SHP77 treated with DMSO at 0.1 percent for 48 hours (cell line): ENCODE data around the gene TAGAP.
"Not testable (repeated sequence)": the region's sequence is repeated elsewhere in the genome, so short reads cannot be mapped to it uniquely, and the experiment has no call there.

Experiments used
- DNase-seq: peaks from one replicate; lab custom pipeline; 2025; lab: John Stamatoyannopoulos, UW

TAGAP gene

GRCh38 chr6:159043947-159044346 lies 844 bp downstream of the TAGAP start:
- no peak for DNase-seq

- DNase-seq, result no peak
These were observed 1.5 kb downstream of the TAGAP start for GRCh38 chr6:159043251-159043650.

- no peak for DNase-seq
These were observed 2.0 kb downstream of the TAGAP start for GRCh38 chr6:159042826-159043181.

GRCh38 chr6:159042003-159042825 lies 2.6 kb downstream of the TAGAP start:
- DNase-seq, result peak; percentile 58

DNA sequence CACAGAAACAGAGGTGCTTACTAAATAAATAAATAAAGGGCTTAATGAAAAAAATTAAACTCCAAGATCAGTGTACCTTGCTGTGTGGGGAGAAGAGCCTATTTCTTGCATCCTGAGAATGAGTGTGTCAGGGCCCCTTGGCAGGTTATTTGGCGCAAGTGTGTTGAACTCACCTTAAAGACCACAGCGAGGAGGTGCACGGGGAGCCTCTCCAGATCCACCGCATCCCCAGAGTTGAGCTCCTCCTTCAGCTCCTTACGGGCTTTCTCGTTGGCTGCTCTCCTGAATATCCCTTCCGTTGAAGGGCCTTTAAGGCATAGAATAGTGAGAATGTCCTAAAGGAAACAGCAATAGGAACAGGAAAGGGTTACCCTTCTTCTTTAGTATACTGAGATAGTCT lies 3.6 kb downstream of the TAGAP start:
- DNase-seq, result no peak

- no peak for DNase-seq
These were observed 4.9 kb downstream of the TAGAP start for GRCh38 chr6:159039885-159040258.

GRCh38 chr6:159038914-159039884 lies 5.6 kb downstream of the TAGAP start:
- no peak for DNase-seq

GRCh38 chr6:159038318-159038717 lies 6.5 kb downstream of the TAGAP start:
- not testable (repeated sequence) for DNase-seq

GRCh38 chr6:159037756-159038290 lies 7.0 kb downstream of the TAGAP start:
- no peak for DNase-seq

DNA sequence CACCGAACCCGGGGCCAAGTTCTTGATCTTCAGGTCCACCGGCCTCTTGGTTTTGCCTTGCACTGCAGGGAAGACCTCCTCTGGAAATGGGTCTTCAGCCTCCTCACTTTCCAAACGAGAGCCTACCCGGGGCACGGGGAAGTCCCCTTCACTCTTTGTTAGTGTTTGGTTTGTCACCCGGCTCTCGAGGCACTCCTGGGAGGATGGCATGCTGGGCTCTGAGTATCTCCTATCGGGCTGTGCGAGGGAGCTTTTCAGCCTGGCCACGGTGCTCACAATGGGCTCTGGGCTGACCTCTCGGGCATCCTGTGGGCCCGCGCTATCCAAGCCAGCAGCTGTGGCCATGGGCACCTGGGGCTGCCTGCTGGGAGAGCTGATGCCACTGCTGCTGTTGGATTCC lies 8.1 kb downstream of the TAGAP start:
- DNase-seq, result no peak

- no peak for DNase-seq
These were observed 8.9 kb downstream of the TAGAP start for GRCh38 chr6:159035891-159036290.

GRCh38 chr6:159033160-159034049 lies 11.4 kb downstream of the TAGAP start:
- DNase-seq, result no peak

DNA sequence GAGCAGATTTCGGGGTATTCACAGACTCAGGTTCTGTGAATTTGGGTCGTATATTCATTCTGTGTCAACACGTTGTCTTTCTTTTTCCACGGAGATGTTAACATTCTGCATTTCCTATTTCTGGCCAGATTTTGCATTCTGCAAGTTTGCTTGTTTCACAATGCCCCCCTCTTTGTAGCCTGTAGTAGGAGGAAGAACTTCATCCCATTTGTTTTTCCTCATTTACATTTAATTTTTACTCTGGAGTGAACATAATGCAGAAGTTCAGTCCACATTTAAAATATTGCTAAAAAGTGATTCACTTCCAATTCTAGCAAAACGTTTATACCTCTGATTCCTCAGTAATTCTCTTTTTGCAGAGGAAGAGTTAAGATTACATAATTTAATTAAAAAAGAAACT lies 12.9 kb downstream of the TAGAP start:
- DNase-seq, result no peak

- no peak for DNase-seq
These were observed 14.6 kb downstream of the TAGAP start for GRCh38 chr6:159030168-159030567.

- not testable (repeated sequence) for DNase-seq
These were observed 19.6 kb downstream of the TAGAP start for GRCh38 chr6:159025224-159025623.

DNA sequence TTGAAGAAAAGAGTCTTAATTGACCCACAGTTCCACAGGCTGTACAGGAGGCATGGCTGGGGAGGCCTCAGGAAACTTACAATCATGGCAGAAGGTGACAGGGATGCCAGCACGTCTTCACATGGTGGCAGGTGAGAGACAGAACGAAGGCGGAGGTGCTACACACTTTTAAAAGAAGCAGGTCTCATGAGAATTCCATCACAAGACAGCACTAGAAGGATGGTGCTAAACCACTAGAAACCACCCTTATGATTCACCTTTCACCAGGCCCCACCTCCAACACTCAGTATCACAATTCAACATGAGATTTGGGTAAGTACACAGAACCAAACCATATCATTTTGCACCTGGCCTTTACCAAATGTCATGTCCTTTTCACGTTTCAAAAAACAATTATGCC lies 20.9 kb downstream of the TAGAP start:
- DNase-seq, result no peak

DNA sequence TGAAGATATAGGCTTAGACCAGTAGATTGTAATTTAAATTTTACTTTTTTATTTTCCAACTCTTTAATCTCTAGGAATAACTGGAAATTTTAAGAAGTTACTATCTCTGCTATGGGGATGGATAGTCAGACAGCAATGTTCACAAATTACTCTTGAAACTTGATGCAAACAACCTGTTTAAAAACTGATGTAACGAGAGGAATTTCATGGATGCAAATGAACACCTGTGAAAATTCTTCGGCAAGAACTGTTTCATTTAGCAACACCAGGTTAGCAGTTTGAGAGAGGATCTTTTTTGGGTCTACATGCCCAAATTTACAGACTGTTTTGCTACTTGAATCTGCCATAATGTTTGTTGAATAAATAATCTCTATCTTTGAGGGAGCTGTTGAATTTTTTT lies 24.8 kb downstream of the TAGAP start:
- no peak for DNase-seq

GRCh38 chr6:159017757-159018559 lies 26.8 kb downstream of the TAGAP start:
- DNase-seq, result no peak

DNA sequence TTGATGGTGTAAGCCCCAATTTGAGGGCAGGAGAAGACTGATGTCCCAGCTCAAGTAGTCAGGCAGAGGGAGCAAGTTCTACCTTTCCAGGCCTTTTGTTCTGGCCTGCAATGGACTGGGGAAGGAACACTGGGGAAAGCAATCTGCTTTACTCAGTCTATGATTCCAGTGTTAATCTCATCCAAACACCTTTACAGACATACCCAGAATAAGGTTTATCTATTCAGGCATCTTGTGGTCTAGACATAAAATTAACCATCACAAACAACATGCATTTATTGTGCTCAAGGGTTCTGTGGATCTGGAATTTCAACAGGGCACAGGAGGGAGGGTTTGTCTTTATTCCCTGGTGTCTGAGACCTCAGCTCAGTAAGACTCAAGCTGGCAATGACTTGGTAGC lies 30.4 kb downstream of the TAGAP start:
- no peak for DNase-seq

DNA sequence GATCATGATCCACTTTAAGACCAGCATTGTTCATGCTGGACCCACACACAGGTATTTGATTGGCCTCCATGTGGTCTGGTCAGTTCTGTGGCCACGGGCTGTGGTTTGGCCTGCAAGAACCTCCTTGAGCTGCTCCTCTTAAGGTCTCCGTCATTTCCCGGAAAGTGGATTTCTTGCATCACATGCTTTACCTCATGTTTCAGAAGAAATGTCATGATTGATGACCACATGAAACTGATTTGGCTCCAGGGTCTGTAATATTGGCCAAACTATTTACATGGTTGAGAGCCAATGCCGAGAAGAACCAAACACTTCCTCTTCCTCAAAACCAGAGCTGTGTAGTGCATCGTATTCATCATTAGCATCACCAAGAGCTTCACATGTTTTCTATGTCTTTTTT lies 31.6 kb downstream of the TAGAP start:
- no peak for DNase-seq

DNA sequence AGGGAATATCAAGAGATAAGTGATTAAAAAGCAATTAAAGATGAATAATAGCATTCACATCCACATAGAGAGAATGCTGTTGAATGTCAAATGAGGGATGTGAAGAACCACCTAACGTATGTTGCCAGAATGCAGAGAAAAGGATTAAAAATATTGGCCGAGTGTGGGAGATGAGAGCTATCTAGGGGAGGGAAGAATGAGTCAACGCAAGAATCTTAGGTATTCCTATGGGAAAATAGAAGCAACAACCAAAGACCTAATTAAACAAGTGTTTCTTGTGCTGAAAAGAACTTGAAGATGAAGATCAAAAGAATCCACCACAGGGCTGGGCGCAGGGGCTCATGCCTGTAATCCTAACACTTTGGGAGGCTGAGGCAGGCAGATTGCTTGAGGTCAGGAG lies 32.6 kb downstream of the TAGAP start:
- DNase-seq, result no peak
